ENCODE results near the gene ITGB6. TPM values are rescaled to one million over a fixed set of nuclear protein-coding genes. Genes with fewer than 3 reads are reported as not detected.

Gene ITGB6
- total RNA-seq, 4 donors from 2014 or later = 4.4 to 13.8 (median 10.0) TPM

- Histone ChIP-seq H3K27me3 (no peaks in the 10 kb centered on the region), H3K4me1 (no peaks in the 10 kb centered on the region), H3K9me3 (no peaks in the 10 kb centered on the region), H3K36me3 (no peaks in the 10 kb centered on the region), H3K4me3 (no peak overlapping the region), H3K27ac (no peak overlapping the region)
- 96% methylated on average over 3 of the region's 3 CpGs for WGBS
- TF ChIP-seq POLR2A (IDR thresholded peaks at IDR 0.05) (no peak), POLR2AphosphoS5 (IDR thresholded peaks at IDR 0.05) (no peak), EP300 (IDR thresholded peaks at IDR 0.05) (no peak), CTCF (IDR thresholded peaks at IDR 0.05) (no peak)
- no peak for DNase-seq (ENCODE audit: low spot score in 2 of 2)
These were observed 31.2 kb downstream of the ITGB6 start for GRCh38 chr2:160168878-160169277.

DNA sequence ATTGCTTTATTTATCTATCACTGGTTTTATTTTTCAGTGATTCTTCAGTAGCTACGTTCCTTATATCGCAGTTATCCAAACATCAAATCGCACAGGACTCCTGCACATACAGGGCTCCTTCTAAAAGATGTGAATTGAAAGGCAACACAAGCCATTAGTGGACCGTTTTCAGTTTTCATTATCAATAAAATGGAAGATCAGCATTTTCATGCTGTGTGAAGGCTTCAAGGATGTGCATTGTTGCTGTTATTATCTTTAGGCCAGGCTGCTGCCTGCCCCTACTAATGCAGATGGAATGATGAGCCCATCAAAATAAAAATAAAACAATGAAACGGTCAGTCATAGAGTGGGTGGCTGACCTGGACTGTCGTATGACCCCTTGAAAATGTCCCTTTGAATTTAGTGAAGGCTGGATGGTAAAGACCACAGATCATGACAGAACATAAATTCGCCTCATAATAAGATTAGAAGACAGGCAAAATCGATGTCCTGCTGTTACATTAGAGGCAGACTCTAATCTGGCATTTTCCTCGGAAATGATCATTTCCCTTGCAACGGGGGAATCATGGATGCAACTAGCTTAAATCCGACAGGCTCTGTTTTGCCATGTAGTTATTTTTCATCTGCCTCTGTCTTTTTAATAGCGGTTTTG lies 32.9 kb downstream of the ITGB6 start:
- DNase-seq (ENCODE audit: low spot score in 2 of 2) = no peak
- no peaks in the 10 kb centered on the region for H3K9me3 ChIP-seq
- H3K27ac ChIP-seq = no peak overlapping the region
- H3K27me3 ChIP-seq = no peaks in the 10 kb centered on the region
- no peaks in the 10 kb centered on the region for H3K36me3 ChIP-seq
- no peaks in the 10 kb centered on the region for H3K4me1 ChIP-seq
- WGBS = 83% methylated on average over 12 of the region's 12 CpGs
- H3K4me3 ChIP-seq = no peak overlapping the region
- no peak for TF ChIP-seq POLR2AphosphoS5 (IDR thresholded peaks at IDR 0.05)
- no peak for TF ChIP-seq POLR2A (IDR thresholded peaks at IDR 0.05)
- no peak for TF ChIP-seq EP300 (IDR thresholded peaks at IDR 0.05)
- TF ChIP-seq CTCF (IDR thresholded peaks at IDR 0.05) = no peak

GRCh38 chr2:160165996-160166395 lies 34.1 kb downstream of the ITGB6 start:
- H3K27ac ChIP-seq = no peak overlapping the region
- TF ChIP-seq POLR2A (IDR thresholded peaks at IDR 0.05) (no peak), EP300 (IDR thresholded peaks at IDR 0.05) (no peak), CTCF (IDR thresholded peaks at IDR 0.05) (no peak), POLR2AphosphoS5 (IDR thresholded peaks at IDR 0.05) (no peak)
- H3K27me3 ChIP-seq = no peaks in the 10 kb centered on the region
- no peaks in the 10 kb centered on the region for H3K9me3 ChIP-seq
- H3K4me3 ChIP-seq = no peak overlapping the region
- no peaks in the 10 kb centered on the region for H3K4me1 ChIP-seq
- no peak for DNase-seq (ENCODE audit: low spot score in 2 of 2)
- WGBS = 78% methylated on average over 1 of the region's 1 CpG
- H3K36me3 ChIP-seq = no peaks in the 10 kb centered on the region

DNA sequence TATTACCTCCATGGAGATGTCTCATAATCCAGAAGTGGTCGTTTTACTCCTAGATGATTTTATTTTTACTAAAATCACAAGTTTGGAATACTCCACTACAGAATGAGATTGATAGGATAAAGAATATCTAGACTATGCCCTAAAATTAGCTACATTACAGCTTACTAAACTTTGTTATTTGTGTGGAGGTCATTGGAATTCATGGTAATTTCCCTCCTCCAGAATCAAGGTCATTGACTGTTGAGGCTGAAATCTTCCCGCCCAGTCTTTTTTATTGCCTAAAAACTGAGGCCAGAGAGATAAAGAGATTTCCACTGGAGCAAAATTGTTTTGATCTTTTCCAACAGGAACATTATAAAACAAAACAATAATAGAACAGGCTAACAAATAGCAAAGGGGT lies 35.0 kb downstream of the ITGB6 start:
- no peak overlapping the region for H3K27ac ChIP-seq
- no peak for DNase-seq (ENCODE audit: low spot score in 2 of 2)
- no peak overlapping the region for H3K4me3 ChIP-seq
- no peaks in the 10 kb centered on the region for H3K4me1 ChIP-seq
- WGBS = 68% methylated on average over 2 of the region's 2 CpGs
- no peaks in the 10 kb centered on the region for H3K9me3 ChIP-seq
- no peaks in the 10 kb centered on the region for H3K27me3 ChIP-seq
- no peaks in the 10 kb centered on the region for H3K36me3 ChIP-seq
- TF ChIP-seq POLR2AphosphoS5 (IDR thresholded peaks at IDR 0.05) (no peak), POLR2A (IDR thresholded peaks at IDR 0.05) (no peak), CTCF (IDR thresholded peaks at IDR 0.05) (no peak), EP300 (IDR thresholded peaks at IDR 0.05) (no peak)

GRCh38 chr2:160157861-160158829 lies 41.9 kb downstream of the ITGB6 start:
- no peak overlapping the region for H3K4me3 ChIP-seq
- no peak for DNase-seq (ENCODE audit: low spot score in 2 of 2)
- WGBS = 40% methylated on average over 13 of the region's 13 CpGs
- TF ChIP-seq POLR2AphosphoS5 (IDR thresholded peaks at IDR 0.05) (peak in 1 of 3 donors; percentile 65), EP300 (IDR thresholded peaks at IDR 0.05) (no peak)
- H3K36me3 ChIP-seq = no peaks in the 10 kb centered on the region
- no peaks in the 10 kb centered on the region for H3K9me3 ChIP-seq
- H3K4me1 ChIP-seq = peaks cover 19% of the 10 kb centered on the region
- H3K27me3 ChIP-seq = no peaks in the 10 kb centered on the region
- peak overlapping the region; percentile 71 for H3K27ac ChIP-seq
